ENCODE results near the gene OR2V1.
"Not testable (repeated sequence)": the region's sequence is repeated elsewhere in the genome, so short reads cannot be mapped to it uniquely, and the experiment has no call there.

The OR2V1 gene

GRCh38 chr5:181129601-181130000 lies 1.4 kb downstream of the OR2V1 start:
- DNase-seq (ENCODE audit: low read depth in 2 of 2, low spot score in 1 of 2) = no peak

- no peak for DNase-seq (ENCODE audit: low read depth in 2 of 2, low spot score in 1 of 2)
Measured at GRCh38 chr5:181127907-181128626, 2.9 kb downstream of the OR2V1 start.

- DNase-seq (ENCODE audit: low read depth in 2 of 2, low spot score in 1 of 2) = no peak
Measured at GRCh38 chr5:181127456-181127855, 3.5 kb downstream of the OR2V1 start.

- no peak for DNase-seq (ENCODE audit: low read depth in 2 of 2, low spot score in 1 of 2)
Measured at GRCh38 chr5:181126841-181127240, 4.1 kb downstream of the OR2V1 start.

- no peak for DNase-seq (ENCODE audit: low read depth in 2 of 2, low spot score in 1 of 2)
Measured at GRCh38 chr5:181124526-181124925, 6.4 kb downstream of the OR2V1 start.

- DNase-seq (ENCODE audit: low read depth in 2 of 2, low spot score in 1 of 2) = no peak
Measured at GRCh38 chr5:181121675-181122561, 9.1 kb downstream of the OR2V1 start.

- no peak for DNase-seq (ENCODE audit: low read depth in 2 of 2, low spot score in 1 of 2)
Measured at GRCh38 chr5:181120761-181121160, 10.2 kb downstream of the OR2V1 start.

GRCh38 chr5:181120306-181120705 lies 10.7 kb downstream of the OR2V1 start:
- DNase-seq (ENCODE audit: low read depth in 2 of 2, low spot score in 1 of 2) = no peak

- DNase-seq (ENCODE audit: low read depth in 2 of 2, low spot score in 1 of 2) = no peak
Measured at GRCh38 chr5:181119105-181119504, 11.9 kb downstream of the OR2V1 start.

GRCh38 chr5:181118369-181118768 lies 12.6 kb downstream of the OR2V1 start:
- DNase-seq (ENCODE audit: low read depth in 2 of 2, low spot score in 1 of 2) = no peak

- no peak for DNase-seq (ENCODE audit: low read depth in 2 of 2, low spot score in 1 of 2)
Measured at GRCh38 chr5:181114844-181115778, 15.9 kb downstream of the OR2V1 start.

GRCh38 chr5:181114284-181114843 lies 16.6 kb downstream of the OR2V1 start:
- no peak for DNase-seq (ENCODE audit: low read depth in 2 of 2, low spot score in 1 of 2)

- not testable (repeated sequence) for DNase-seq (ENCODE audit: low read depth in 2 of 2, low spot score in 1 of 2)
Measured at GRCh38 chr5:181113572-181113971, 17.4 kb downstream of the OR2V1 start.

GRCh38 chr5:181112476-181112875 lies 18.5 kb downstream of the OR2V1 start:
- DNase-seq (ENCODE audit: low read depth in 2 of 2, low spot score in 1 of 2) = no peak

GRCh38 chr5:181111010-181111409 lies 20.0 kb downstream of the OR2V1 start:
- no peak for DNase-seq (ENCODE audit: low read depth in 2 of 2, low spot score in 1 of 2)

- no peak for DNase-seq (ENCODE audit: low read depth in 2 of 2, low spot score in 1 of 2)
Measured at GRCh38 chr5:181109489-181110013, 21.4 kb downstream of the OR2V1 start.

- DNase-seq (ENCODE audit: low read depth in 2 of 2, low spot score in 1 of 2) = no peak
Measured at GRCh38 chr5:181108578-181109165, 22.3 kb downstream of the OR2V1 start.

- no peak for DNase-seq (ENCODE audit: low read depth in 2 of 2, low spot score in 1 of 2)
Measured at GRCh38 chr5:181107699-181108098, 23.3 kb downstream of the OR2V1 start.

GRCh38 chr5:181105391-181106025 lies 25.5 kb downstream of the OR2V1 start:
- DNase-seq (ENCODE audit: low read depth in 2 of 2, low spot score in 1 of 2) = no peak
